GM12878 (cell line): ENCODE results near the gene DRAXIN.

ENCODE experiments used
- EZH2 ChIP-seq: IDR thresholded peaks from 2 replicates; pipeline ENCODE4 v1.6.1; 2012; ENCODE audit warnings: low read depth, mild to moderate bottlenecking, control low read depth, inconsistent platforms, low read length, borderline replicate concordance; ENCODE audit not compliant: control insufficient read depth
- FOXK2 ChIP-seq: fragments of 450-650 bp; IDR thresholded peaks from 2 replicates; pipeline ENCODE4 v1.6.1; 2017; ENCODE audit warnings: mild to moderate bottlenecking, moderate library complexity
- POU2F2 ChIP-seq: IDR thresholded peaks from 3 replicates; pipeline ENCODE4 v1.6.1; 2011; ENCODE audit warnings: low read depth, mild to moderate bottlenecking, low read length, borderline replicate concordance
- RAD21 ChIP-seq: IDR thresholded peaks from 2 replicates; pipeline ENCODE4 v1.6.1; 2011; ENCODE audit warnings: mild to moderate bottlenecking, low read depth, low read length, moderate library complexity; ENCODE audit not compliant: insufficient read depth
- SMARCA5 ChIP-seq: fragments of 450-650 bp; IDR thresholded peaks from 2 replicates; pipeline ENCODE4 v1.6.1; 2017; ENCODE audit warnings: mild to moderate bottlenecking
- SP1 ChIP-seq: IDR thresholded peaks from one replicate; pipeline ENCODE4 v1.6.1; 2011; ENCODE audit warnings: low read depth, low read length
- TCF7 ChIP-seq: IDR thresholded peaks from 2 replicates; pipeline ENCODE4 v1.6.1; 2014; ENCODE audit warnings: antibody characterized with exemption, borderline replicate concordance
- TF ChIP-seq, protein P1 (sequence below), 3 experiments: IDR thresholded peaks in 2 of 3; conservative IDR thresholded peaks in 1 of 3; 2 replicates each; pipeline ENCODE4 v1.5.1; 2011; ENCODE audit warnings: low read depth in 3 of 3, low read length in 3 of 3, mild to moderate bottlenecking in 3 of 3, control low read depth in 2 of 3, moderate library complexity in 2 of 3, inconsistent platforms in 1 of 3, mixed read lengths in 1 of 3; ENCODE audit not compliant: control insufficient read depth in 2 of 3, insufficient read depth in 1 of 3; ENCODE audit errors: extremely low read depth in 1 of 3
- TF ChIP-seq, protein P2 (sequence below): fragments of 450-650 bp; IDR thresholded peaks from 2 replicates; pipeline ENCODE4 v1.6.1; 2016; ENCODE audit warnings: mild to moderate bottlenecking
- TF ChIP-seq, protein P3 (sequence below): fragments of 450-650 bp; conservative IDR thresholded peaks from 2 replicates; pipeline ENCODE4 v1.6.1; 2017; ENCODE audit warnings: mild to moderate bottlenecking, moderate library complexity

DNA sequence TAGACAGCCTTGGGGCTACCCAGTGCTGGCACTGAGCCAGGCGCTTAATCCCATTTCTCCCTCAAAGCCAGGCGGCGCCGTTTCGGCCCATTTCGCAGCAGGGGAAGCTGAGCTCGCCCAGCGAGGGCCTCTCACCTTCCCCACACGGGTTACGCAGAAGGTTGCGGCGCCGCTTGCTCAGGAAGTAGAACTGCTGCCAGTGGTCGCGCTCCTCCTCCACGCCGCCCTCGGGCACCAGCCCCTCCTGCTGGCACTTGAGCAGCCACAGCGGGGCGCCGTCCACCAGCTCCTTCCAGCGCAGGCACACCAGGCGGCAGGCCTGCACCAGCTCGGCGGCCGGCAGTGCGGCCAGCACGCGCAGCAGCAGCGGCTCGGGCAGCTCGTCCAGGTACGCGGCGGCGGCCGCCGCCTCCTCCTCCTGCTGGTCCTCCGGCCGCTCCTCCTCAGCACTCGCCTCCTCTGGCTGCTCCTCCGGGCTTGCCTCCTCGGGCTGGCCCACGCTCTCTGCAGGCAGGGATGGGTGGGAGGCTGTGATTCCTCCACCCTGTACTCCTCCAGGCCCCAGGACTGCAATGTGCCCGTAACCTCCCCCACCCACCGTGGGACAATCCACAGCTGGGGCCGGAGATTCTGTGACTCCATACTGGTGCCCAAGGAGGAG is 41.0 kb upstream of the DRAXIN start:
- TF ChIP-seq RAD21 (peak; percentile 79), SP1 (no peak), POU2F2 (0 out of 3 replicates have a peak, but pooled peaks have one; percentile 19), EZH2 (no peak), FOXK2 (no peak), TCF7 (no peak), SMARCA5 (peak; percentile 95)
- TF ChIP-seq, protein P1, sequence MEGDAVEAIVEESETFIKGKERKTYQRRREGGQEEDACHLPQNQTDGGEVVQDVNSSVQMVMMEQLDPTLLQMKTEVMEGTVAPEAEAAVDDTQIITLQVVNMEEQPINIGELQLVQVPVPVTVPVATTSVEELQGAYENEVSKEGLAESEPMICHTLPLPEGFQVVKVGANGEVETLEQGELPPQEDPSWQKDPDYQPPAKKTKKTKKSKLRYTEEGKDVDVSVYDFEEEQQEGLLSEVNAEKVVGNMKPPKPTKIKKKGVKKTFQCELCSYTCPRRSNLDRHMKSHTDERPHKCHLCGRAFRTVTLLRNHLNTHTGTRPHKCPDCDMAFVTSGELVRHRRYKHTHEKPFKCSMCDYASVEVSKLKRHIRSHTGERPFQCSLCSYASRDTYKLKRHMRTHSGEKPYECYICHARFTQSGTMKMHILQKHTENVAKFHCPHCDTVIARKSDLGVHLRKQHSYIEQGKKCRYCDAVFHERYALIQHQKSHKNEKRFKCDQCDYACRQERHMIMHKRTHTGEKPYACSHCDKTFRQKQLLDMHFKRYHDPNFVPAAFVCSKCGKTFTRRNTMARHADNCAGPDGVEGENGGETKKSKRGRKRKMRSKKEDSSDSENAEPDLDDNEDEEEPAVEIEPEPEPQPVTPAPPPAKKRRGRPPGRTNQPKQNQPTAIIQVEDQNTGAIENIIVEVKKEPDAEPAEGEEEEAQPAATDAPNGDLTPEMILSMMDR (IDR thresholded peaks at IDR 0.05 in 2 of 3, conservative IDR thresholded peaks at IDR 0.05 in 1 of 3; ENCODE audit: control insufficient read depth in 2 of 3, extremely low read depth in 1 of 3, insufficient read depth in 1 of 3, low read depth in 3 of 3, low read length in 3 of 3) = peak; percentile 62 to 81 (median 75); a peak in 5 of 6 replicates
- TF ChIP-seq, protein P2, sequence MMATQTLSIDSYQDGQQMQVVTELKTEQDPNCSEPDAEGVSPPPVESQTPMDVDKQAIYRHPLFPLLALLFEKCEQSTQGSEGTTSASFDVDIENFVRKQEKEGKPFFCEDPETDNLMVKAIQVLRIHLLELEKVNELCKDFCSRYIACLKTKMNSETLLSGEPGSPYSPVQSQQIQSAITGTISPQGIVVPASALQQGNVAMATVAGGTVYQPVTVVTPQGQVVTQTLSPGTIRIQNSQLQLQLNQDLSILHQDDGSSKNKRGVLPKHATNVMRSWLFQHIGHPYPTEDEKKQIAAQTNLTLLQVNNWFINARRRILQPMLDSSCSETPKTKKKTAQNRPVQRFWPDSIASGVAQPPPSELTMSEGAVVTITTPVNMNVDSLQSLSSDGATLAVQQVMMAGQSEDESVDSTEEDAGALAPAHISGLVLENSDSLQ = no peak
- TF ChIP-seq, protein P3, sequence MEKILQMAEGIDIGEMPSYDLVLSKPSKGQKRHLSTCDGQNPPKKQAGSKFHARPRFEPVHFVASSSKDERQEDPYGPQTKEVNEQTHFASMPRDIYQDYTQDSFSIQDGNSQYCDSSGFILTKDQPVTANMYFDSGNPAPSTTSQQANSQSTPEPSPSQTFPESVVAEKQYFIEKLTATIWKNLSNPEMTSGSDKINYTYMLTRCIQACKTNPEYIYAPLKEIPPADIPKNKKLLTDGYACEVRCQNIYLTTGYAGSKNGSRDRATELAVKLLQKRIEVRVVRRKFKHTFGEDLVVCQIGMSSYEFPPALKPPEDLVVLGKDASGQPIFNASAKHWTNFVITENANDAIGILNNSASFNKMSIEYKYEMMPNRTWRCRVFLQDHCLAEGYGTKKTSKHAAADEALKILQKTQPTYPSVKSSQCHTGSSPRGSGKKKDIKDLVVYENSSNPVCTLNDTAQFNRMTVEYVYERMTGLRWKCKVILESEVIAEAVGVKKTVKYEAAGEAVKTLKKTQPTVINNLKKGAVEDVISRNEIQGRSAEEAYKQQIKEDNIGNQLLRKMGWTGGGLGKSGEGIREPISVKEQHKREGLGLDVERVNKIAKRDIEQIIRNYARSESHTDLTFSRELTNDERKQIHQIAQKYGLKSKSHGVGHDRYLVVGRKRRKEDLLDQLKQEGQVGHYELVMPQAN = no peak
